HEK293 (cell line): ENCODE data around the gene THBS3.

ENCODE experiments used
- CTCF ChIA-PET: fragments of 350-600 bp; formaldehyde crosslinking; extraction: SDS; loops from one replicate; lab custom pipeline; 2021; ENCODE audit warnings: antibody characterized with exemption; lab: Yijun Ruan, JAX
- POLR2A ChIA-PET: fragments of 300-600 bp; formaldehyde crosslinking; extraction: SDS; loops from one replicate; lab custom pipeline; 2020; ENCODE audit warnings: antibody characterized with exemption, inconsistent platforms; lab: Yijun Ruan, JAX
- H3K27ac ChIP-seq: fragments of 200-500 bp; sonication (Bioruptor generic); 2 replicates; pipeline ENCODE4 v1.5.1; 2014; ENCODE audit warnings: low read depth, low read length, control low read depth, inconsistent platforms; ENCODE audit errors: extremely low read depth
- H3K36me3 ChIP-seq, 2 experiments: fragments of 200-500 bp in 1 of 2; sonication (Bioruptor generic) in 1 of 2; 1 replicate in 1 of 2; 2 replicates in 1 of 2; pipeline ENCODE4 v1.5.1; 2014 to 2017; ENCODE audit warnings: inconsistent platforms in 2 of 2, low read length in 2 of 2; ENCODE audit not compliant: control insufficient read depth in 2 of 2, insufficient read depth in 1 of 2
- H3K4me1 ChIP-seq: fragments of 200-500 bp; sonication (Bioruptor generic); 2 replicates; pipeline ENCODE4 v1.5.1; 2014; ENCODE audit warnings: mild to moderate bottlenecking, low read length, inconsistent platforms; ENCODE audit not compliant: control insufficient read depth, insufficient read depth
- H3K4me3 ChIP-seq: 2 replicates; pipeline ENCODE4 v1.5.1; 2011; ENCODE audit warnings: low read depth, mild to moderate bottlenecking, control low read depth, low read length, moderate library complexity
- H3K9me3 ChIP-seq: fragments of 200-500 bp; sonication (Bioruptor generic); 2 replicates; pipeline ENCODE4 v1.5.1; 2014; ENCODE audit warnings: low read depth, low read length, inconsistent platforms; ENCODE audit not compliant: control insufficient read depth, insufficient read depth
- GLI2 ChIP-seq: fragments of 450-650 bp; formaldehyde crosslinking; IDR thresholded peaks from 2 replicates; pipeline ENCODE4; 2017; ENCODE audit warnings: missing biosample characterization, missing genetic modification characterization, low read depth, borderline replicate concordance
- GLIS1 ChIP-seq: fragments of 450-650 bp; formaldehyde crosslinking; IDR thresholded peaks from 2 replicates; pipeline ENCODE4 v1.5.1; 2016; ENCODE audit warnings: missing biosample characterization, missing genetic modification characterization
- PRDM6 ChIP-seq: fragments of 450-650 bp; formaldehyde crosslinking; IDR thresholded peaks from 2 replicates; pipeline ENCODE4 v1.5.1; 2017; ENCODE audit warnings: missing biosample characterization, missing genetic modification characterization
- REST ChIP-seq: fragments of 450-650 bp; formaldehyde crosslinking; IDR thresholded peaks from 2 replicates; pipeline ENCODE4 v1.5.1; 2016; ENCODE audit warnings: missing biosample characterization, missing genetic modification characterization
- SETDB1 ChIP-seq: IDR thresholded peaks from one replicate; pipeline ENCODE4 v1.6.1; 2017; ENCODE audit warnings: mild to moderate bottlenecking, low read length, moderate library complexity, mixed read lengths; ENCODE audit not compliant: insufficient read length
- ZNF112 ChIP-seq: fragments of 450-650 bp; formaldehyde crosslinking; IDR thresholded peaks from 2 replicates; pipeline ENCODE4 v1.5.0; 2017; ENCODE audit warnings: missing biosample characterization, missing genetic modification characterization
- ZNF121 ChIP-seq: fragments of 450-650 bp; formaldehyde crosslinking; IDR thresholded peaks from 2 replicates; pipeline ENCODE4 v1.5.1; 2016; ENCODE audit warnings: missing biosample characterization, missing genetic modification characterization
- ZNF133 ChIP-seq: fragments of 450-650 bp; formaldehyde crosslinking; IDR thresholded peaks from 2 replicates; pipeline ENCODE4 v1.5.1; 2016; ENCODE audit warnings: missing biosample characterization, missing genetic modification characterization
- ZNF138 ChIP-seq: fragments of 450-650 bp; formaldehyde crosslinking; IDR thresholded peaks from 2 replicates; pipeline ENCODE4 v1.5.1; 2016; ENCODE audit warnings: missing biosample characterization, missing genetic modification characterization, borderline replicate concordance
- ZNF211 ChIP-seq: fragments of 450-650 bp; formaldehyde crosslinking; IDR thresholded peaks from 2 replicates; pipeline ENCODE4 v1.5.1; 2016; ENCODE audit warnings: low read depth, missing biosample characterization, missing genetic modification characterization
- ZNF362 ChIP-seq: fragments of 450-650 bp; formaldehyde crosslinking; IDR thresholded peaks from 2 replicates; pipeline ENCODE4 v1.5.1; 2016; ENCODE audit warnings: missing biosample characterization, missing genetic modification characterization
- ZNF398 ChIP-seq: fragments of 450-650 bp; formaldehyde crosslinking; IDR thresholded peaks from 2 replicates; pipeline ENCODE4 v1.5.1; 2017; ENCODE audit warnings: missing biosample characterization, missing genetic modification characterization
- ZNF449 ChIP-seq: fragments of 450-650 bp; formaldehyde crosslinking; IDR thresholded peaks from 2 replicates; pipeline ENCODE4 v1.5.1; 2017; ENCODE audit warnings: missing biosample characterization, mild to moderate bottlenecking, missing genetic modification characterization, moderate library complexity
- ZNF544 ChIP-seq: fragments of 450-650 bp; formaldehyde crosslinking; IDR thresholded peaks from 2 replicates; pipeline ENCODE4 v1.5.0; 2017; ENCODE audit warnings: missing biosample characterization, missing genetic modification characterization
- ZSCAN18 ChIP-seq: fragments of 450-650 bp; formaldehyde crosslinking; IDR thresholded peaks from 2 replicates; pipeline ENCODE4 v1.5.1; 2016; ENCODE audit warnings: missing biosample characterization, missing genetic modification characterization

The THBS3 gene

GRCh38 chr1:155170806-155171205 lies 36.9 kb downstream of the THBS3 start:
- H3K27ac ChIP-seq, result no peak overlapping the region
- ChIA-PET POLR2A (interaction anchor here (1.7 kb wide), 1 partner anchor 23 kb away, joined by 3 read pairs; no protein-coding TSS in a partner anchor), CTCF (interaction anchor here (0.6 to 12.2 kb wide), 8 partner anchors 22 to 1506 kb away, joined by 3 to 439 read pairs (median 4); partner anchors contain the start of gene DPM3)
- no peaks in the 10 kb centered on the region for H3K9me3 ChIP-seq
- TF ChIP-seq ZNF398 (tag by site-specific recombination) (no peak), REST (tag by site-specific recombination) (no peak), ZNF544 (tag by site-specific recombination) (no peak)
- H3K4me1 ChIP-seq, result no peaks in the 10 kb centered on the region; the same call in 1 of the 2 replicates
- H3K36me3 ChIP-seq, result peaks cover 5 to 31% of the 10 kb centered on the region in 2 experiments; a peak in 2 of 3 replicates
- H3K4me3 ChIP-seq, result no peak overlapping the region

GRCh38 chr1:155170101-155170785 lies 37.5 kb downstream of the THBS3 start:
- CTCF ChIA-PET, result interaction anchor here (0.6 to 12.2 kb wide), 13 partner anchors 23 to 1506 kb away, joined by 3 to 439 read pairs (median 4); partner anchors contain the start of gene DPM3
- H3K4me3 ChIP-seq, result no peak overlapping the region
- no peak overlapping the region for H3K27ac ChIP-seq
- H3K4me1 ChIP-seq, result no peaks in the 10 kb centered on the region; the same call in 1 of the 2 replicates
- TF ChIP-seq ZNF362, result peak; percentile 60; the same call in 1 of the 2 replicates
- no peak for TF ChIP-seq GLIS1
- peak; percentile 64 for TF ChIP-seq ZNF121 (tag by site-specific recombination)
- H3K36me3 ChIP-seq, result peaks cover 5 to 31% of the 10 kb centered on the region in 2 experiments; a peak in 2 of 3 replicates
- POLR2A ChIA-PET, result interaction anchor here (1.7 kb wide), 1 partner anchor 24 kb away, joined by 3 read pairs; no protein-coding TSS in a partner anchor
- no peaks in the 10 kb centered on the region for H3K9me3 ChIP-seq

- ChIA-PET CTCF (interaction anchor here (0.6 to 12.2 kb wide), 14 partner anchors 10 to 151 kb away, joined by 3 to 439 read pairs (median 4); partner anchors contain the start of gene RUSC1), POLR2A (no interaction called here)
- peaks cover 5 to 31% of the 10 kb centered on the region in 2 experiments; a peak in 2 of 3 replicates for H3K36me3 ChIP-seq
- H3K27ac ChIP-seq, result no peak overlapping the region
- H3K4me3 ChIP-seq, result no peak overlapping the region
- H3K9me3 ChIP-seq, result no peaks in the 10 kb centered on the region
- H3K4me1 ChIP-seq, result no peaks in the 10 kb centered on the region; the same call in 1 of the 2 replicates
- TF ChIP-seq PRDM6 (tag by site-specific recombination) (no peak), ZNF211 (tag by site-specific recombination) (no peak), ZNF449 (no peak), ZSCAN18 (tag by site-specific recombination) (no peak), GLI2 (no peak), ZNF362 (no peak), ZNF112 (no peak), ZNF133 (tag by site-specific recombination) (no peak), SETDB1 (no peak), ZNF138 (no peak)
Measured at GRCh38 chr1:155169541-155169940, 38.2 kb downstream of the THBS3 start.
